Psoas muscle (tissue), 8 donors: Measurements from ENCODE around the gene APOL2. TPM values are rescaled to one million over a fixed set of nuclear protein-coding genes. Genes with fewer than 3 reads are reported as not detected.
A peak's percentile ranks its signal among the peaks of the same experiment; 100 is the strongest.
"Not testable (repeated sequence)": the region's sequence is repeated elsewhere in the genome, so short reads cannot be mapped to it uniquely, and the experiment has no call there.

Experiments used
- ATAC-seq, 4 donors: fragments of 200-7000 bp; cut with Tn5 transposase; one replicate each; pipeline ENCODE4 v1.9.1; 2020; ENCODE audit warnings: moderate library complexity in 3 of 4, mild to moderate bottlenecking in 2 of 4
- DNase-seq, 2 donors: peaks; one replicate each; pipeline ENCODE4 v3.0.0-alpha.2; 2020
- H3K27ac ChIP-seq: fragments of 200-600 bp; one replicate; pipeline ENCODE4 v1.8.0; 2022
- H3K27me3 ChIP-seq, 3 donors: fragments of 200-600 bp in 1 of 3; one replicate each; pipeline versions ENCODE4 v1.6.1 to v1.8.0; 2013 to 2022; ENCODE audit warnings: low read length in 2 of 3, mild to moderate bottlenecking in 2 of 3, moderate library complexity in 1 of 3; ENCODE audit not compliant: insufficient read depth in 3 of 3
- H3K36me3 ChIP-seq, 2 donors: fragments of 200-600 bp in 1 of 2; one replicate each; pipeline versions ENCODE4 v1.6.1 to v1.8.0; 2013 to 2022; ENCODE audit warnings: low read depth in 1 of 2, mild to moderate bottlenecking in 1 of 2, moderate library complexity in 1 of 2; ENCODE audit not compliant: insufficient read depth in 1 of 2
- H3K4me1 ChIP-seq: fragments of 200-600 bp; one replicate; pipeline ENCODE4 v1.8.0; 2022
- H3K4me3 ChIP-seq: fragments of 200-600 bp; one replicate; pipeline ENCODE4 v1.8.0; 2022; ENCODE audit warnings: mild to moderate bottlenecking
- H3K9me3 ChIP-seq: fragments of 200-600 bp; one replicate; pipeline ENCODE4 v1.8.0; 2022
- CTCF ChIP-seq: fragments of 200-600 bp; IDR thresholded peaks from one replicate; pipeline ENCODE4 v1.8.0; 2022; ENCODE audit warnings: antibody characterized with exemption
- WGBS, 3 donors: extraction: QIAGEN DNeasy Blood & Tissue Kit; methylation state at CpG; one replicate each; pipeline versions ENCODE4 v1.1.6 to v1.1.7; 2013; 5-methylcytosine and 5-hydroxymethylcytosine counted together
- intact Hi-C, 2 donors: fragments of 100-400 bp; cut with DNase I; formaldehyde crosslinking; loops; one replicate each; pipeline versions ENCODE4 v1.11.0 to v1.14.2; 2022
- polyA plus RNA-seq, 3 donors: library from polyadenylated mRNA; stranded (reverse); fragments of 200-250 nt; gene quantifications; one replicate each; pipeline ENCODE4 v1.2.3, GENCODE V29; 2013
- total RNA-seq, 4 donors: library from RNA; stranded (reverse); fragmentation: NEBNext Ultra II Directional in 2 of 4; extraction: Animal tissue kit (Norgen Biotek cat#: 25700) in 2 of 4; gene quantifications; one replicate each; pipeline versions ENCODE4 v1.2.1 to v1.2.4, GENCODE V29; 2021 to 2023
- donor health status: healthy with polysubstance abuse.
- donor health status: DM: no; HTN: no; CAD: no; lungs with moderate emphysema.
- donor health status: Bipolar disorder and iron deficiency.
- donor health status: healthy.
- donor health status: DM: yes; HTN: yes; CAD: no.
- donor health status: DM: no; HTN: no; CAD: no.
- donor health status: DM: no; HTN: no; CAD: no.
- donor health status: DM: yes; HTN: yes; CAD: no.

APOL2 gene
- total and polyA plus RNA-seq, 7 donors = 17.5 to 54.7 (median 43.2) TPM

- H3K9me3 ChIP-seq = no peaks in the 10 kb centered on the region
- DNase-seq (no peak), ATAC-seq (no peak)
- no peak overlapping the region for H3K4me3 ChIP-seq
- H3K36me3 ChIP-seq = peaks cover 0 to 8% of the 10 kb centered on the region in 2 donors
- TF ChIP-seq CTCF = no peak
- WGBS, 3 donors = 87 to 93% (median 92%) methylated on average over 4 of the region's 4 CpGs
- intact Hi-C loops = no loop called here
- H3K4me1 ChIP-seq = no peaks in the 10 kb centered on the region
- H3K27me3 ChIP-seq = no peaks in the 10 kb centered on the region
- H3K27ac ChIP-seq = no peak overlapping the region
These were observed 27.7 kb upstream of the APOL2 start for GRCh38 chr22:36267058-36267457.

- DNase-seq, intact Hi-C loops, ATAC-seq, H3K4me1 ChIP-seq, H3K27ac ChIP-seq, H3K9me3 ChIP-seq, H3K4me3 ChIP-seq, H3K36me3 ChIP-seq, H3K27me3 ChIP-seq: not testable (repeated sequence)
- WGBS, 3 donors = 71 to 80% (median 76%) methylated on average over 7 of the region's 7 CpGs
These were observed 24.7 kb upstream of the APOL2 start for GRCh38 chr22:36263886-36264664.

DNA sequence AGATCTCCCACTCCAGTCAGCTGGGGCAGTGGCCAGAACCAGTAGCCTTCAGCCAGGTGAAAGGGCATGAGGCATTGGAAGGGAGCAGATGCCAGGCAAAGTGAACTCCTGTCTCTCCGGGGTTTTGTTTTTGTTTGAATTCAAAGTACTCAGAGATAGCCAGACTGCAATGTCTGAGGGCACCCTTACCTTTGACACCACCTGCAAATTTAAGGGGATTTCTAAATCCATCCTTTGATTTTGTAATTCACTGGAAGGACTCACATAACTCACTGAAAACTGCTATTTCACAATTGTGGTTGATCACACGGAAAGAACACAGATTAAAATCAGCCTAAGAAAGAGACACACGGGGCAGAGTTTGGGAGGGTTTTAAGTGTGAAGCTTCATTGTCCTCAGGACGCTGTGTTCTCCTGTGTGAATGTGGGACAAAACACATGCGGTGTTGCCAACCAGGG, 23.9 kb upstream of the APOL2 start:
- H3K36me3 ChIP-seq, DNase-seq, H3K9me3 ChIP-seq, H3K27ac ChIP-seq, H3K4me1 ChIP-seq, H3K27me3 ChIP-seq, intact Hi-C loops, H3K4me3 ChIP-seq: not testable (repeated sequence)
- ATAC-seq = peak in 2 of 4 donors; percentile 26 to 36
- WGBS, 3 donors = 39 to 65% (median 51%) methylated on average over 5 of the region's 5 CpGs

DNA sequence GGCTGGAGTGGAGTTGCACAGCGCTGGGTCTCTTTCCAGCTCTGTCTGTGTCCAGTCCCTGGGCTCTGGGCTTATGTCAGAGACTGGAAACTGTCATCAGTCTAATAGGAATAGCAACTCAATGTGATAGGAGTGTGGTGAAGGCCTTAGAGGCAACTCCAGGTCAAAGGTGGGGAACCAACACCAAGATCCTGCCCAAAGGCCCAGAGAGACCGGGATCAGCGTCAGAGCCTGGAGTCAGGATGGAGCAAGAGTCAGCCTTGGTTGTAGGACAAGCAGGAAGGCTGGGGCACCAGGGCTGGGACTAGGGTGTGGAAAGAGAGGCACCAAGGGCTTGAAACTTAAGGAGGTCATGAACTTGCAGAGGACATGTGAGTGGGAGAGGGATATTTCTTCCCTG, 23.0 kb upstream of the APOL2 start:
- 92 to 97% (median 94%) methylated on average over 3 of the region's 3 CpGs for WGBS, 3 donors
- DNase-seq, H3K27me3 ChIP-seq, H3K4me1 ChIP-seq, H3K36me3 ChIP-seq, intact Hi-C loops, H3K4me3 ChIP-seq, H3K9me3 ChIP-seq, H3K27ac ChIP-seq: not testable (repeated sequence)
- ATAC-seq = peak in 1 of 4 donors; percentile 7

GRCh38 chr22:36261675-36262074, 22.3 kb upstream of the APOL2 start:
- H3K27me3 ChIP-seq, ATAC-seq, H3K9me3 ChIP-seq, H3K27ac ChIP-seq, DNase-seq, intact Hi-C loops, H3K4me1 ChIP-seq, H3K4me3 ChIP-seq, H3K36me3 ChIP-seq: not testable (repeated sequence)
- WGBS, 3 donors = 72 to 82% (median 80%) methylated on average over 4 to 6 of the region's 6 CpGs

- DNase-seq = no peak
- Histone ChIP-seq H3K27ac (no peak overlapping the region), H3K9me3 (no peaks in the 10 kb centered on the region), H3K27me3 (no peaks in the 10 kb centered on the region), H3K36me3 (no peaks in the 10 kb centered on the region), H3K4me3 (no peak overlapping the region), H3K4me1 (no peaks in the 10 kb centered on the region)
- intact Hi-C loops = no loop called here
- no peak for TF ChIP-seq CTCF
- 69 to 75% (median 70%) methylated on average over 14 of the region's 14 CpGs for WGBS, 3 donors
- ATAC-seq = no peak
These were observed 20.4 kb upstream of the APOL2 start for GRCh38 chr22:36259615-36260300.
